ENCODE measurements around the gene LAGE3. TPM values are rescaled to one million over a fixed set of nuclear protein-coding genes. Genes with fewer than 3 reads are reported as not detected.

Gene LAGE3
- total RNA-seq, 4 donors from 2014 or later, result 4.7 to 19.4 (median 13.1) TPM; not detected in 1

DNA sequence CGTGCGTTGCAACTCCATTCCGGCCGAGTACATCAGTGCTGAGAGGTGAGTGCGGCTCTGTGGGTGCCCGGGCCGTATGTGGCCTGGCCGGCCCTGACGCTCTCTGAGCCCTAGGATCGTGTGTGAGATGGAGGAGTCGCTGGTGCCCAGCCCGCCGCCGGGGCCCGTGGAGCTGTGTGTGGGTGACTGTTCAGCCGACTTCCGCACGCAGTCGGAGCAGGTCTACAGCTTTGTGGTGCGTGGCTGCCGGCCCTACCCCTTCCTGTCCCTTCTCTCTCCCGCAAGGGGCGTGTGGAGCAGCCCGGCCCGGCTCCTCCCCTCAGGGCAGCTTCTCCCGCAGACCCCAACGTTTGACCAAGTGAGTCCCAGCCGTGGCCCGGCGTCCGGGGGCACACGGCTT, 13.0 kb downstream of the LAGE3 start:
- Histone ChIP-seq H3K4me3 (no peak overlapping the region), H3K36me3 (no peaks in the 10 kb centered on the region), H3K27me3 (no peaks in the 10 kb centered on the region), H3K4me1 (no peaks in the 10 kb centered on the region), H3K27ac (no peak overlapping the region), H3K9me3 (no peaks in the 10 kb centered on the region)
- intact Hi-C loops (cut with DNase I; ENCODE audit: low total_unique reads), result no loop called here
- DNase-seq, result no peak
- TF ChIP-seq POLR2A (IDR thresholded peaks at IDR 0.05), result no peak
- TF ChIP-seq, protein P1, sequence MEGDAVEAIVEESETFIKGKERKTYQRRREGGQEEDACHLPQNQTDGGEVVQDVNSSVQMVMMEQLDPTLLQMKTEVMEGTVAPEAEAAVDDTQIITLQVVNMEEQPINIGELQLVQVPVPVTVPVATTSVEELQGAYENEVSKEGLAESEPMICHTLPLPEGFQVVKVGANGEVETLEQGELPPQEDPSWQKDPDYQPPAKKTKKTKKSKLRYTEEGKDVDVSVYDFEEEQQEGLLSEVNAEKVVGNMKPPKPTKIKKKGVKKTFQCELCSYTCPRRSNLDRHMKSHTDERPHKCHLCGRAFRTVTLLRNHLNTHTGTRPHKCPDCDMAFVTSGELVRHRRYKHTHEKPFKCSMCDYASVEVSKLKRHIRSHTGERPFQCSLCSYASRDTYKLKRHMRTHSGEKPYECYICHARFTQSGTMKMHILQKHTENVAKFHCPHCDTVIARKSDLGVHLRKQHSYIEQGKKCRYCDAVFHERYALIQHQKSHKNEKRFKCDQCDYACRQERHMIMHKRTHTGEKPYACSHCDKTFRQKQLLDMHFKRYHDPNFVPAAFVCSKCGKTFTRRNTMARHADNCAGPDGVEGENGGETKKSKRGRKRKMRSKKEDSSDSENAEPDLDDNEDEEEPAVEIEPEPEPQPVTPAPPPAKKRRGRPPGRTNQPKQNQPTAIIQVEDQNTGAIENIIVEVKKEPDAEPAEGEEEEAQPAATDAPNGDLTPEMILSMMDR (IDR thresholded peaks at IDR 0.05), result no peak

DNA sequence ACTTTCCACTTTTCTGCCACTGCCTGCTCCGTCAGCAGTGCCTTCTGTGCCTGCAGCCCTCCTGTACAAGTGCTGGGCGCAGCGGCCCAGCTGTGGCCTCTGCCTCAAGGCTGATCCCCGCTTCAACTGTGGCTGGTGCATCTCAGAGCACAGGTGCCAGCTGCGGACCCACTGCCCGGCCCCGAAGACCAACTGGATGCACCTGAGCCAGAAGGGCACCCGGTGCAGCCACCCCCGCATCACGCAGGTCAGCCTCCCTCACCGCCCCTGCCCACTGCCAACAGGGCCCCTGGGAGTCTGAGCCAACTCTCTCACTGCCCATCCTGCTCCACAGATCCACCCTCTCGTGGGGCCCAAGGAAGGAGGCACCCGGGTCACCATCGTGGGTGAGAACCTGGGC, 13.5 kb downstream of the LAGE3 start:
- Histone ChIP-seq H3K4me1 (no peaks in the 10 kb centered on the region), H3K4me3 (no peak overlapping the region), H3K36me3 (no peaks in the 10 kb centered on the region), H3K9me3 (no peaks in the 10 kb centered on the region), H3K27ac (no peak overlapping the region), H3K27me3 (no peaks in the 10 kb centered on the region)
- TF ChIP-seq POLR2A (IDR thresholded peaks at IDR 0.05), result no peak
- TF ChIP-seq, protein P1 (IDR thresholded peaks at IDR 0.05), result no peak
- DNase-seq, result no peak
- intact Hi-C loops (cut with DNase I; ENCODE audit: low total_unique reads), result no loop called here

DNA sequence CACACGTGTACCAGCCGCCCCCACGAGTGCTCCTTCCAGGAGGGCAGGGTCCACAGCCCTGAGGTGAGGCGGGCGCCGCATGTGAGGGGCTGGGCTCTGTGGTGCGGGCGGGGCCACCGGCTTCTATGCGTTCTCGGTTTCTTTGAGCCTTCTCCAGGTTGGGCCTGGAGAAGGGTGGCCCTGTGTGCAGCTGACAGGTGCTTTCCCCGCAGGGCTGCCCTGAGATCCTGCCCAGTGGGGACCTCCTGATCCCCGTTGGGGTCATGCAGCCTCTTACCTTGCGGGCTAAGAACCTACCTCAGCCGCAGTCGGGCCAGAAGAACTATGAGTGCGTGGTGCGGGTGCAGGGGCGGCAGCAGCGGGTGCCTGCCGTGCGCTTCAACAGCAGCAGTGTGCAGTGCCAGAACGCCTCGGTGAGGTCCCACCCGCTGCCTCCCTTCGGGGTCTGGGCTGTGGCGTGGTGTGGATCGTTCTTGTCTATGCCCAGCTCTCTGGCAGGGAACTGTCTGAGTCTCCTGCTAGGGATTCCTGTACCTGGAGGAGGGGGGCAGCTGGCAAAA, 14.2 kb downstream of the LAGE3 start:
- intact Hi-C loops (cut with DNase I; ENCODE audit: low total_unique reads), result no loop called here
- Histone ChIP-seq H3K27ac (no peak overlapping the region), H3K9me3 (no peaks in the 10 kb centered on the region), H3K4me1 (no peaks in the 10 kb centered on the region), H3K36me3 (no peaks in the 10 kb centered on the region), H3K27me3 (no peaks in the 10 kb centered on the region), H3K4me3 (no peak overlapping the region)
- TF ChIP-seq, protein P1 (IDR thresholded peaks at IDR 0.05), result no peak
- TF ChIP-seq POLR2A (IDR thresholded peaks at IDR 0.05), result no peak
- no peak for DNase-seq

DNA sequence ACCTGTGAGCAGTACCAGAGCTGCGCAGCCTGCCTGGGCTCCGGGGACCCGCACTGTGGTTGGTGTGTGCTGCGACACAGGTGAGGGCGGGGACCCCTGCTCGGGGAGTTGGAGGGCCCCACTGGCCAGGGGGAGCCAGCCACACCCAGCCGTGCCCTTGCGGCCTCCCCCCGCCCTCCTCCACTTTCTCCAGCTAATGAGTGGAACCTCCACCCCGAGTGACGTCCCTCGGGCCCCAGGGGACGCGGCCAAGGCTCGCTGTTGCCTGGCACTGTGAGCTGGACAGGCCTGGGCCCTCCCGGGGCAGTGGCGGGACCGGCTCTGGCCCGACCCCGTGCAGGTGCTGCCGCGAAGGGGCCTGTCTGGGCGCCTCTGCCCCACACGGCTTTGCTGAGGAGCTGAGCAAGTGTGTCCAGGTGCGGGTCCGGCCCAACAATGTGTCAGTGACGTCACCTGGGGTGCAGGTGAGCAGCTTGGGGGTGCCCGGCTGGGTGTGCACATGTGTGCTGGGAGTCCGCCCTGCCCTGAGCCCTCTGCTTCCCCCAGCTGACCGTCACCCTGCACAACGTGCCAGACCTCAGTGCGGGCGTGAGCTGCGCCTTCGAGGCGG, 15.4 kb downstream of the LAGE3 start:
- no peak for DNase-seq
- H3K4me3 ChIP-seq, result no peak overlapping the region
- H3K9me3 ChIP-seq, result no peaks in the 10 kb centered on the region
- TF ChIP-seq, protein P1 (IDR thresholded peaks at IDR 0.05), result no peak
- TF ChIP-seq POLR2A (IDR thresholded peaks at IDR 0.05), result no peak
- no peaks in the 10 kb centered on the region for H3K4me1 ChIP-seq
- no peaks in the 10 kb centered on the region for H3K36me3 ChIP-seq
- no peaks in the 10 kb centered on the region for H3K27me3 ChIP-seq
- H3K27ac ChIP-seq, result no peak overlapping the region
- intact Hi-C loops (cut with DNase I; ENCODE audit: low total_unique reads), result no loop called here

DNA sequence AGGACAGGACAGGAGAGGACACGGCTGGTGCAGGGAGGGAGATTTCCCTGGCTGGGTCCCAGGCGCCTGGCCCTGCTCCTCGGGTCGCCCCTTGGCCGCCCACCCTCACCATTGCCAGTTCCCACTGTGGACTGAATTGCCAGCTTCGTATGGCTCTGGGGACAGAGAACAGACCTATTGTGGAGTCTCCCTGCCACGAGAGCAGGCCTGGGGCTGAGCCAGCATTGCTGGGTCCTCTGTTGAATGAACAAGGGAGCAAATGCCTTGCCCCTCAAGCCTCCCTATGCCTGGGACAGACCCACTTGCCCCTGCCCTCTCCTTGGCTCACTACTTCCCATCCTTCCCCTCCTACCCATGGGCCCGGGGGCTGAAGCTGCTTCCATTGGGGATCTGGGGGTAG, 16.7 kb downstream of the LAGE3 start:
- H3K36me3 ChIP-seq, result no peaks in the 10 kb centered on the region

More for the DNA sequence above, 16.7 kb downstream of the LAGE3 start:
- H3K27me3 ChIP-seq, result no peaks in the 10 kb centered on the region
- intact Hi-C loops (cut with DNase I; ENCODE audit: low total_unique reads), result no loop called here
- no peak overlapping the region for H3K27ac ChIP-seq
- H3K9me3 ChIP-seq, result no peaks in the 10 kb centered on the region
- H3K4me3 ChIP-seq, result no peak overlapping the region
- no peaks in the 10 kb centered on the region for H3K4me1 ChIP-seq
- DNase-seq, result no peak
- TF ChIP-seq POLR2A (IDR thresholded peaks at IDR 0.05), result no peak
- TF ChIP-seq, protein P1 (IDR thresholded peaks at IDR 0.05), result no peak
